GM19468 (cell line): ENCODE data around the gene IL1R2.
"Not testable (repeated sequence)": the region's sequence is repeated elsewhere in the genome, so short reads cannot be mapped to it uniquely, and the experiment has no call there.

Experiments used
- ATAC-seq: cut with Tn5 transposase; IDR thresholded peaks from one replicate; pipeline ENCODE4 v1.9.1; 2021; ENCODE audit warnings: mild to moderate bottlenecking, moderate library complexity, moderate number of reproducible peaks; ENCODE audit not compliant: unreplicated experiment; ENCODE audit errors: extremely low read depth

Gene IL1R2

GRCh38 chr2:101995019-101995418, 3.3 kb downstream of the IL1R2 start:
- no peak for ATAC-seq

GRCh38 chr2:101995804-101996203, 4.0 kb downstream of the IL1R2 start:
- no peak for ATAC-seq

- ATAC-seq = no peak
These were observed 6.8 kb downstream of the IL1R2 start for GRCh38 chr2:101998556-101998895.

GRCh38 chr2:101998896-101999789, 7.4 kb downstream of the IL1R2 start:
- ATAC-seq = no peak

GRCh38 chr2:102000012-102000411, 8.3 kb downstream of the IL1R2 start:
- no peak for ATAC-seq

- ATAC-seq = no peak
These were observed 9.3 kb downstream of the IL1R2 start for GRCh38 chr2:102000813-102001766.

GRCh38 chr2:102001767-102002142, 10.0 kb downstream of the IL1R2 start:
- ATAC-seq = no peak

GRCh38 chr2:102002228-102002627, 10.5 kb downstream of the IL1R2 start:
- ATAC-seq = no peak

GRCh38 chr2:102002909-102003308, 11.1 kb downstream of the IL1R2 start:
- ATAC-seq = not testable (repeated sequence)

GRCh38 chr2:102003696-102004095, 11.9 kb downstream of the IL1R2 start:
- ATAC-seq = no peak

GRCh38 chr2:102004581-102004980, 12.8 kb downstream of the IL1R2 start:
- no peak for ATAC-seq

- ATAC-seq = no peak
These were observed 13.7 kb downstream of the IL1R2 start for GRCh38 chr2:102005449-102005848.

GRCh38 chr2:102005989-102006885, 14.5 kb downstream of the IL1R2 start:
- ATAC-seq = no peak

- ATAC-seq = no peak
These were observed 15.1 kb downstream of the IL1R2 start for GRCh38 chr2:102006886-102007278.

GRCh38 chr2:102008490-102008889, 16.7 kb downstream of the IL1R2 start:
- no peak for ATAC-seq

GRCh38 chr2:102009557-102009956, 17.8 kb downstream of the IL1R2 start:
- no peak for ATAC-seq

GRCh38 chr2:102010902-102011301, 19.1 kb downstream of the IL1R2 start:
- no peak for ATAC-seq

GRCh38 chr2:102012061-102012614, 20.4 kb downstream of the IL1R2 start:
- no peak for ATAC-seq

- ATAC-seq = no peak
These were observed 21.7 kb downstream of the IL1R2 start for GRCh38 chr2:102013206-102014040.
